Heart right ventricle (tissue), 16 donors: Measurements from ENCODE around the gene MRGPRD. TPM values are rescaled to one million over a fixed set of nuclear protein-coding genes. Genes with fewer than 3 reads are reported as not detected.

ENCODE experiments used
- ATAC-seq, 8 donors: fragments of 200-7000 bp; cut with Tn5 transposase; one replicate each; pipeline ENCODE4 v1.9.1; 2020; ENCODE audit warnings: mild to moderate bottlenecking in 8 of 8, moderate library complexity in 8 of 8, moderate number of reproducible peaks in 1 of 8
- DNase-seq, 2 donors: peaks; one replicate each; pipeline ENCODE4 v3.0.0-alpha.2; 2020
- H3K27ac ChIP-seq, 10 donors: fragments of 200-600 bp; sonication (generic) in 2 of 10; one replicate each; pipeline versions ENCODE4 v1.5.0 to v1.8.0; 2020 to 2022; ENCODE audit warnings: mild to moderate bottlenecking in 3 of 10
- H3K27me3 ChIP-seq, 7 donors: fragments of 200-600 bp; one replicate each; pipeline ENCODE4 v1.8.0; 2021 to 2022; ENCODE audit warnings: mild to moderate bottlenecking in 2 of 7
- H3K36me3 ChIP-seq, 9 donors: fragments of 200-600 bp; sonication (generic) in 1 of 9; one replicate each; pipeline versions ENCODE4 v1.5.0 to v1.8.0; 2020 to 2022; ENCODE audit warnings: mild to moderate bottlenecking in 2 of 9
- H3K4me1 ChIP-seq, 9 donors: fragments of 200-600 bp; sonication (generic) in 1 of 9; one replicate each; pipeline versions ENCODE4 v1.5.0 to v1.8.0; 2020 to 2022; ENCODE audit warnings: mild to moderate bottlenecking in 4 of 9
- H3K4me3 ChIP-seq, 10 donors: fragments of 200-600 bp; sonication (generic) in 2 of 10; one replicate each; pipeline versions ENCODE4 v1.5.0 to v1.8.0; 2020 to 2022; ENCODE audit warnings: mild to moderate bottlenecking in 7 of 10, moderate library complexity in 2 of 10
- H3K9me3 ChIP-seq, 11 donors: fragments of 200-600 bp in 10 of 11; sonication (generic) in 2 of 11; one replicate each; pipeline versions ENCODE4 v1.5.0 to v1.8.0; 2013 to 2022; ENCODE audit warnings: mild to moderate bottlenecking in 2 of 11, control low read depth in 1 of 11, moderate library complexity in 1 of 11
- WGBS, 2 donors: extraction: QIAGEN DNeasy Blood & Tissue Kit; methylation state at CpG; one replicate each; pipeline ENCODE4 v1.1.7; 2013; ENCODE audit warnings: inconsistent platforms in 1 of 2; 5-methylcytosine and 5-hydroxymethylcytosine counted together
- intact Hi-C, 10 donors: fragments of 100-400 bp; cut with DNase I; formaldehyde crosslinking; loops; one replicate each; pipeline versions ENCODE4 v1.11.1 to v1.14.2; 2022
- polyA plus RNA-seq, 2 donors: library from polyadenylated mRNA; stranded (reverse); fragments of 200-250 nt; gene quantifications; one replicate each; pipeline ENCODE4 v1.2.3, GENCODE V29; 2013
- total RNA-seq, 10 donors: library from RNA; stranded (reverse); fragmentation: NEBNext Ultra II Directional in 3 of 10; extraction: Animal tissue kit (Norgen Biotek cat#: 25700) in 3 of 10; gene quantifications; one replicate each; pipeline versions ENCODE4 v1.2.1 to v1.2.4, GENCODE V29; 2021 to 2023
- TF ChIP-seq, protein P1 (sequence below), 9 donors: fragments of 200-600 bp; sonication (generic) in 2 of 9; IDR thresholded peaks; one replicate each; pipeline versions ENCODE4 v1.5.0 to v1.8.0; 2021 to 2022; ENCODE audit warnings: antibody characterized with exemption in 9 of 9, mild to moderate bottlenecking in 5 of 9, moderate library complexity in 1 of 9
- donor health status: Arrhythmogenic right ventricular cardiomyopathy.
- donor health status: ischemic (EF 13 %, LVEDD 7.1; RV severe dilation, severe dysfunction).
- donor health status: healthy with polysubstance abuse.
- donor health status: DM: no; HTN: yes; CAD: no.
- donor health status: DM: no; HTN: no; CAD: no.
- donor health status: ischemic (EF 25% LVEDD 6.9; RV normal size, moderate dysfunction).
- donor health status: ischemic (EF 25% LVEDD 5.7; RV mildly dilated, moderate dysfunction).
- donor health status: healthy.
- donor health status: DM: yes; HTN: yes; CAD: no.
- donor health status: Ischemic cardiomyopathy.
- donor health status: ischemic (EF 35%, LVEDD 5.7; RV mildly dilated, moderate dysfunction).
- donor health status: nonischemic (EF 11% LVEDD 7.7; RV severe dilation, severe dysfunction).
- donor health status: DM: yes; HTN: yes; CAD: no.
- donor health status: PGD.
- donor health status: ischemic (EF 29% LVEDD 5.4; RV normal size, mild dysfunction).
- donor health status: nonischemic (EF 23%, LVEDD 6.1; RV moderate dilation, normal function).

The MRGPRD gene
- total and polyA plus RNA-seq, 12 donors: not detected

DNA sequence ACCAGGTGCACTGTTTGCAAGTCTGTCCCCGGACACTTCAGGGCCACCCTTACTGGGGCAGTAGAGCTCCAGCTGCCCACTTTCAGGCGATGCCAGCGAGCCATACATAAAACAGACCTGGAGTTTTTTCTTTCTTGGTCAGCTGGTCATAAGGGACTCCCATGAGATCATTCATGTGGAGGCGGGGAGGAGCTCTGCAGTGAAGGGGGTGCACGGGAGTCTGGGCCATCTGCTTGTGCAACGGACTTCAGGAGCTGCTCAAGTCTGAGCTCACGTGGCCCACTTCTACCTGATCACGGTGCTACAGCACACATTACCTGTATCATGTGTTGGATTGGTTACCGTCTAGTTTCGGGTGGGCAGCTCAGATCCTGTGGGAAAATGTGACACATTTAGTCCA is 41.5 kb upstream of the MRGPRD start:
- H3K4me3 ChIP-seq: no peak overlapping the region
- WGBS, 2 donors: 72 to 82% methylated on average over 10 of the region's 10 CpGs
- H3K4me1 ChIP-seq: no peaks in the 10 kb centered on the region
- intact Hi-C loops: no loop called here
- no peak overlapping the region for H3K27ac ChIP-seq
- no peaks in the 10 kb centered on the region for H3K9me3 ChIP-seq
- no peaks in the 10 kb centered on the region for H3K36me3 ChIP-seq
- TF ChIP-seq, protein P1, sequence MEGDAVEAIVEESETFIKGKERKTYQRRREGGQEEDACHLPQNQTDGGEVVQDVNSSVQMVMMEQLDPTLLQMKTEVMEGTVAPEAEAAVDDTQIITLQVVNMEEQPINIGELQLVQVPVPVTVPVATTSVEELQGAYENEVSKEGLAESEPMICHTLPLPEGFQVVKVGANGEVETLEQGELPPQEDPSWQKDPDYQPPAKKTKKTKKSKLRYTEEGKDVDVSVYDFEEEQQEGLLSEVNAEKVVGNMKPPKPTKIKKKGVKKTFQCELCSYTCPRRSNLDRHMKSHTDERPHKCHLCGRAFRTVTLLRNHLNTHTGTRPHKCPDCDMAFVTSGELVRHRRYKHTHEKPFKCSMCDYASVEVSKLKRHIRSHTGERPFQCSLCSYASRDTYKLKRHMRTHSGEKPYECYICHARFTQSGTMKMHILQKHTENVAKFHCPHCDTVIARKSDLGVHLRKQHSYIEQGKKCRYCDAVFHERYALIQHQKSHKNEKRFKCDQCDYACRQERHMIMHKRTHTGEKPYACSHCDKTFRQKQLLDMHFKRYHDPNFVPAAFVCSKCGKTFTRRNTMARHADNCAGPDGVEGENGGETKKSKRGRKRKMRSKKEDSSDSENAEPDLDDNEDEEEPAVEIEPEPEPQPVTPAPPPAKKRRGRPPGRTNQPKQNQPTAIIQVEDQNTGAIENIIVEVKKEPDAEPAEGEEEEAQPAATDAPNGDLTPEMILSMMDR (IDR thresholded peaks at IDR 0.05): no peak
- no peaks in the 10 kb centered on the region for H3K27me3 ChIP-seq
- ATAC-seq (peak in 4 of 8 donors; percentile 21 to 49 (median 32)), DNase-seq (no peak)

DNA sequence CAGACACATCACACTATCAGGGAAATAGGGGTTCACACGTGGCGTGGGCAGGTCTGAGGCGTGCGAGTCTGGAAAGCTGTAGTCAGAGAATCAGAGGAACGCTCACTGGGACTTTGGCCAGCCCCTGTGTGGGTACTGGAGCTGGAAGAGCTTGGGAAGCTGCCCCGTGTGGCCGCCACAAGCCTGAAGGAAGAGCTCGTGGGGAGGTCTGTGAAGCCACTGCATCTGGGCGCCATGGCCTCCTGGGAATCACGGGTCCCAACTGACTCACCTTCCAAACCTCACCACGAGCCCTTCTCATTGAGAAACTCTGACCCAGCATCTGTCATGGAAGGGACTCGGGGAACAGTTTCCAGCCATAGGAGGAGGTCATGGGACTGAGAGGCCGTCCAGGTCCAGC is 38.1 kb upstream of the MRGPRD start:
- no peak for ATAC-seq

DNA sequence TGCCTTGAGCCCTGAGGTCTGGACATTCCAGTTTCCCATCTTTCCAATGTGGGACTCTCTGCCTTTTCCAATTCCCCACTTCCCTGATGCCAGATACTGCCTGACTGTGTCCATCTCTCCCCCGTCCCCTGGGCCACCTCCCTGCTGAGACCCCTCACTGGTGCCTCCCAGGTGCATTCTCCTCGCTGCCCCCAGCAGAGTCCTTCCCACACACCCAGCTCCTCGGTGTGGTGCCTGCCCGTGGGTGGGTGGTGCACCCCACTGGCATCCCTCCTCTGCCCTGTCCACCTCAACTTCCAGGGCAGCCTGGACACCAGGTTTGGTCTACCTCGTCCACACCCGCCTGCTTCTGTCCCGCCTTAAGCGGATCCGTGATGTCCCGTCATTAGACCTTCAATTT is 37.2 kb upstream of the MRGPRD start:
- WGBS, 2 donors: 90 to 93% methylated on average over 10 of the region's 10 CpGs

More for the DNA sequence above, 38.1 kb upstream of the MRGPRD start:
- Histone ChIP-seq H3K4me1 (peaks cover 0 to 13% (median 8%) of the 10 kb centered on the region in 9 donors), H3K9me3 (no peaks in the 10 kb centered on the region), H3K27ac (peak overlapping the region in 1 of 10 donors; percentile 15), H3K4me3 (no peak overlapping the region), H3K27me3 (peaks cover 0 to 13% (median 6%) of the 10 kb centered on the region in 7 donors), H3K36me3 (no peaks in the 10 kb centered on the region)
- TF ChIP-seq, protein P1 (IDR thresholded peaks at IDR 0.05): no peak
- WGBS, 2 donors: 67 to 69% methylated on average over 13 of the region's 13 CpGs
- intact Hi-C loops: no loop called here
- DNase-seq: no peak

DNA sequence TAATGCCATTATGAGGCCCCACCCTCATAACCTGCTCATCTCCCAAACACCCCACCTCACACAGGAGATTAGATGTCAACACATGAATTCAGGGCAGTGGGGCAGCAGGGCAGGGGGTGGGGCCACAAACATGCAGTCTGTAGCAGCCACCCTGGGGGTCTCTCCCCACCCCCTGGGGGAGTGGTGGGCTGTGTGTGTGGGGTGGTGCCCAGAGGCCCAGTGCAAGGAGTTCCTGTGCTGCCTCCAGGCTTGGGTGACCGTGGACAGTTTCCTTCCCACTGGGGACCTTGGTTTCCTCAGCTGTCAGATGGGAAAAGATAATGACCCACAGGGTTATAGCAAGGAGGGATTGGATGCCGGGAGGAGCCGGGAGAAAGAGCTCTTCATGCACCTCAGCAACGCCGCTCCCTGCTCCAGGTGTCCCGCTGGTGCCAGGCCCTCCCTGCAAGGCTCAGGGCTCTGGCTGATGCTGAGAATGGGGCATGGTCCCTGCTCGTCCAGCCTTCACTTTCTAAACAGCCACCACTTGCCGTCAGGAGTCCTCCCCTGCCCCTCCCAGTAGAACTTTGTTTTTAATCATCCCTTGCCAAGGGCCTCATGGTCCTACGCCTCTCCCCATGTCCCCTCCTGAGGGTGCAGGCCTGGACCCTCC is 34.2 kb upstream of the MRGPRD start:
- H3K9me3 ChIP-seq: no peaks in the 10 kb centered on the region
- H3K27me3 ChIP-seq: peaks cover 0 to 52% (median 35%) of the 10 kb centered on the region in 7 donors
- intact Hi-C loops: no loop called here
- WGBS, 2 donors: 85 to 90% methylated on average over 9 of the region's 9 CpGs
- TF ChIP-seq, protein P1 (IDR thresholded peaks at IDR 0.05): no peak
- no peak overlapping the region for H3K4me3 ChIP-seq
- peaks cover 5 to 47% (median 32%) of the 10 kb centered on the region in 9 donors for H3K4me1 ChIP-seq
- ATAC-seq (no peak), DNase-seq (no peak)
- peak overlapping the region in 8 of 10 donors; percentile 76 to 86 (median 80) for H3K27ac ChIP-seq
- H3K36me3 ChIP-seq: no peaks in the 10 kb centered on the region

More for the DNA sequence above, 37.2 kb upstream of the MRGPRD start:
- intact Hi-C loops: no loop called here
- Histone ChIP-seq H3K4me3 (no peak overlapping the region), H3K36me3 (no peaks in the 10 kb centered on the region), H3K4me1 (peaks cover 0 to 23% (median 14%) of the 10 kb centered on the region in 9 donors), H3K27me3 (peaks cover 0 to 23% (median 13%) of the 10 kb centered on the region in 7 donors), H3K9me3 (no peaks in the 10 kb centered on the region), H3K27ac (no peak overlapping the region)
- ATAC-seq: no peak
- DNase-seq: no peak
- TF ChIP-seq, protein P1 (IDR thresholded peaks at IDR 0.05): no peak
